ENCODE data around the gene ANKRD31. TPM values are rescaled to one million over a fixed set of nuclear protein-coding genes. Genes with fewer than 3 reads are reported as not detected.
"Not testable (repeated sequence)": the region's sequence is repeated elsewhere in the genome, so short reads cannot be mapped to it uniquely, and the experiment has no call there.

ANKRD31 gene
- total RNA-seq, 1 donor from 2014 or later: 1.2 TPM

DNA sequence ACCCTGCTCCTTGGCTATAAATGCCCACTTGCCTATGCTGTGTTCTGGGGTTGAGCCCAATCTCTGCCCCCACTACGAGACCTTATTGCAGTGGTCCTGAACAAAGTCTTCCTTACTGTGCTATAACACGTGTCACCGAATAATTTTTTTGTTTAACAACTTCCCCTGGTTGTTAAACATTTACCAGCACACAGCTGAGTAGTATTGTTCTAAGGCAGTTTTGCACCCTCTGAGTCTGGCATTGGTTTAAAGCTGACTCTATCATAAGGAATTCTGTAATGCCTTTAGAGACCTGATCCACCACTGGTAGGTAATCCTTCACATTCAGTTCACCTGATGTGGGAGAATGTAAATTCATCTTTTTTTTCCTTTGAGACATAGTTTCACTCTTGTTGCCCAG is 25.6 kb upstream of the ANKRD31 start:
- TF ChIP-seq POLR2AphosphoS5 (IDR thresholded peaks at IDR 0.05; ENCODE audit: insufficient read depth in 1 of 2, low read depth in 1 of 2) (no peak), POLR2A (IDR thresholded peaks at IDR 0.05) (no peak)
- TF ChIP-seq, protein P1, sequence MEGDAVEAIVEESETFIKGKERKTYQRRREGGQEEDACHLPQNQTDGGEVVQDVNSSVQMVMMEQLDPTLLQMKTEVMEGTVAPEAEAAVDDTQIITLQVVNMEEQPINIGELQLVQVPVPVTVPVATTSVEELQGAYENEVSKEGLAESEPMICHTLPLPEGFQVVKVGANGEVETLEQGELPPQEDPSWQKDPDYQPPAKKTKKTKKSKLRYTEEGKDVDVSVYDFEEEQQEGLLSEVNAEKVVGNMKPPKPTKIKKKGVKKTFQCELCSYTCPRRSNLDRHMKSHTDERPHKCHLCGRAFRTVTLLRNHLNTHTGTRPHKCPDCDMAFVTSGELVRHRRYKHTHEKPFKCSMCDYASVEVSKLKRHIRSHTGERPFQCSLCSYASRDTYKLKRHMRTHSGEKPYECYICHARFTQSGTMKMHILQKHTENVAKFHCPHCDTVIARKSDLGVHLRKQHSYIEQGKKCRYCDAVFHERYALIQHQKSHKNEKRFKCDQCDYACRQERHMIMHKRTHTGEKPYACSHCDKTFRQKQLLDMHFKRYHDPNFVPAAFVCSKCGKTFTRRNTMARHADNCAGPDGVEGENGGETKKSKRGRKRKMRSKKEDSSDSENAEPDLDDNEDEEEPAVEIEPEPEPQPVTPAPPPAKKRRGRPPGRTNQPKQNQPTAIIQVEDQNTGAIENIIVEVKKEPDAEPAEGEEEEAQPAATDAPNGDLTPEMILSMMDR (IDR thresholded peaks at IDR 0.05): no peak
- intact Hi-C loops (cut with DNase I): no loop called here
- H3K9me3 ChIP-seq: no peaks in the 10 kb centered on the region
- H3K4me1 ChIP-seq: no peaks in the 10 kb centered on the region
- H3K27ac ChIP-seq: no peak overlapping the region
- no peak overlapping the region for H3K4me3 ChIP-seq
- no peak for DNase-seq (ENCODE audit: extremely low spot score in 2 of 2)
- no peaks in the 10 kb centered on the region for H3K27me3 ChIP-seq
- no peaks in the 10 kb centered on the region for H3K36me3 ChIP-seq

DNA sequence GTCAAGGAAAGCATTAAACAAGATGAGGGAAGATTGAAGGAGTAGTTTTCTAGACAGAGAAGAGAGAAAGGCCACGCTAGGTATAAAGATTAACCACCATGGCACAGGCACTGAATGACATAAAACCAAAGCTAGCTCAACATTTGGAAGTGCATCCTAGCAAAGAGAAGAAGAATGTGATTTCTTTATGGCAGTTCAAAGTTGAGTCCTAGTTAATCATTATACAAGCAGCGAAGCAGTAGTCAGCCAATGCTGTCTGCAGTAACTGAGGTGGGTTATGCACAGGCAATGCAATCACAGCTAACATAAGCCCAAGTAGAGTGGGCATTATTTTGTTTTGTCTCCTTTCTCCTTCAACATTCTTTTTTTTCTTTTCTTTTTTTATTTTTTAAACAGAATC is 24.0 kb upstream of the ANKRD31 start:
- H3K4me1 ChIP-seq: no peaks in the 10 kb centered on the region
- H3K36me3 ChIP-seq: no peaks in the 10 kb centered on the region
- DNase-seq (ENCODE audit: extremely low spot score in 2 of 2): no peak
- no peaks in the 10 kb centered on the region for H3K27me3 ChIP-seq
- intact Hi-C loops (cut with DNase I): no loop called here
- H3K4me3 ChIP-seq: no peak overlapping the region
- H3K27ac ChIP-seq: no peak overlapping the region
- TF ChIP-seq, protein P1 (IDR thresholded peaks at IDR 0.05): no peak
- TF ChIP-seq POLR2AphosphoS5 (IDR thresholded peaks at IDR 0.05; ENCODE audit: insufficient read depth in 1 of 2, low read depth in 1 of 2) (no peak), POLR2A (IDR thresholded peaks at IDR 0.05) (no peak)
- H3K9me3 ChIP-seq: peaks cover 2% of the 10 kb centered on the region

- H3K36me3 ChIP-seq; H3K27me3 ChIP-seq; H3K4me3 ChIP-seq; DNase-seq (ENCODE audit: extremely low spot score in 2 of 2); H3K27ac ChIP-seq; intact Hi-C loops (cut with DNase I); H3K9me3 ChIP-seq; H3K4me1 ChIP-seq: not testable (repeated sequence)
Measured at GRCh38 chr5:75250452-75250851, 13.8 kb upstream of the ANKRD31 start.

DNA sequence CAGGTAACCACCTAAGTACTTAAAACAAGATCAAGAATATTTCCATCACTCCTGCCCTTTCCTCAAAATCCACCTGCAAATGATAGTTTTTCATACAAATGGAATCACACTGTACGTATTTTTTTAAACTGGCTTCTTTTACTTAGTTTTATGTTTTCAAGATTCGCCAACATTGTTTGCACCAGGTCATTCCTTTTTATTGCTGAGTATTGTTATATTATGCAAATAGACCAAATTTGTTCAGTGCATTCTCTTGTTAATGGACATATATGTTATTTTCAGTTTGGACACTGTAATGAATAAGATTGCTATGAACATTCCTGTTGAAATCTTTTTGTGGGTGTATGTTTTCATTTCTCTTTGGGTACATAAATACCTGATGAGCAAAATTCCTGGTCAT is 8.3 kb upstream of the ANKRD31 start:
- Histone ChIP-seq H3K9me3 (no peaks in the 10 kb centered on the region), H3K36me3 (no peaks in the 10 kb centered on the region), H3K4me3 (no peak overlapping the region), H3K4me1 (no peaks in the 10 kb centered on the region), H3K27ac (no peak overlapping the region), H3K27me3 (no peaks in the 10 kb centered on the region)
- intact Hi-C loops (cut with DNase I): no loop called here
- DNase-seq (ENCODE audit: extremely low spot score in 2 of 2): no peak
- TF ChIP-seq, protein P1 (IDR thresholded peaks at IDR 0.05): no peak
- TF ChIP-seq POLR2AphosphoS5 (IDR thresholded peaks at IDR 0.05; ENCODE audit: insufficient read depth in 1 of 2, low read depth in 1 of 2) (no peak), POLR2A (IDR thresholded peaks at IDR 0.05) (no peak)

GRCh38 chr5:75243510-75243909 is 6.8 kb upstream of the ANKRD31 start:
- no peaks in the 10 kb centered on the region for H3K4me1 ChIP-seq
- no peaks in the 10 kb centered on the region for H3K36me3 ChIP-seq
- no peak for TF ChIP-seq POLR2AphosphoS5 (IDR thresholded peaks at IDR 0.05; ENCODE audit: insufficient read depth in 1 of 2, low read depth in 1 of 2)
- no peak for TF ChIP-seq POLR2A (IDR thresholded peaks at IDR 0.05)
- TF ChIP-seq, protein P1 (IDR thresholded peaks at IDR 0.05): no peak
- DNase-seq (ENCODE audit: extremely low spot score in 2 of 2): no peak
- no peaks in the 10 kb centered on the region for H3K27me3 ChIP-seq
- no peak overlapping the region for H3K27ac ChIP-seq
- intact Hi-C loops (cut with DNase I): no loop called here
- H3K9me3 ChIP-seq: no peaks in the 10 kb centered on the region
- H3K4me3 ChIP-seq: no peak overlapping the region

DNA sequence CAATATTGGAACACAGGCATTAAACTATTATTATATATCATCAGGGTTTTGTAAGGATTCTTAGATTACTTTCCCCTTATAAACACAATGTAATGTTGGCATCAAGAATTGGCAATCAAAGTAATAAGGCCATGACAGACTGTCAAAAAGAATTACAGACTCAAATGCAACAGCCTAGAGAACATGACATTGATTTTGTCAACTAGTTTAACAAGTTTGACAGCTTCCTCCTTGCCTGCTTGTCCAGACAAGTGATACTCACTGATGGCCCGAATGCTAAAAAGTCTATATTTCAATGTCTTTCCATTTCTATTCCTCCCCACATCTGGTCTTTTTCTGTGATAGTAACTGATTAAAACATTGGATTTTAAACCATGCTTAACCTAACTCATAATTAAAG is 6.4 kb upstream of the ANKRD31 start:
- no peaks in the 10 kb centered on the region for H3K36me3 ChIP-seq
- no peaks in the 10 kb centered on the region for H3K27me3 ChIP-seq
- H3K4me3 ChIP-seq: no peak overlapping the region
- no peak for DNase-seq (ENCODE audit: extremely low spot score in 2 of 2)
- intact Hi-C loops (cut with DNase I): no loop called here
- H3K9me3 ChIP-seq: no peaks in the 10 kb centered on the region
- no peaks in the 10 kb centered on the region for H3K4me1 ChIP-seq
- TF ChIP-seq, protein P1 (IDR thresholded peaks at IDR 0.05): no peak
- TF ChIP-seq POLR2A (IDR thresholded peaks at IDR 0.05) (no peak), POLR2AphosphoS5 (IDR thresholded peaks at IDR 0.05; ENCODE audit: insufficient read depth in 1 of 2, low read depth in 1 of 2) (peak in 1 of 2 donors; percentile 19)
- H3K27ac ChIP-seq: no peak overlapping the region

Data from vagina (tissue), 2 donors.